Ovary (tissue), 3 donors: Measurements from ENCODE around the gene FRMD5.

Experiments used
- CTCF ChIP-seq, 3 donors: fragments of 450-650 bp in 2 of 3; fragments of 200-600 bp in 1 of 3; IDR thresholded peaks; one replicate each; pipeline versions ENCODE4 v1.5.1 to v1.8.0; 2016 to 2022; ENCODE audit warnings: antibody characterized with exemption in 3 of 3, mild to moderate bottlenecking in 1 of 3
- POLR2A ChIP-seq: fragments of 450-650 bp; IDR thresholded peaks from one replicate; pipeline ENCODE4 v1.6.1; 2017; ENCODE audit warnings: antibody characterized with exemption, mild to moderate bottlenecking, moderate library complexity
- donor health status: DM: no; HTN: no; CAD: no.

- TF ChIP-seq POLR2A: no peak
- TF ChIP-seq CTCF (IDR thresholded peaks at IDR 0.05): no peak
Measured at GRCh38 chr15:43886558-43886957, 308.5 kb downstream of the FRMD5 start.
